ENCODE results near the gene BARHL1. TPM values are rescaled to one million over a fixed set of nuclear protein-coding genes. Genes with fewer than 3 reads are reported as not detected.

Gene BARHL1
- total RNA-seq, 2 experiments from 2014 or later, result not detected

GRCh38 chr9:132602207-132602606, 19.8 kb downstream of the BARHL1 start:
- no peak for TF ChIP-seq EZH2phosphoT487 (IDR thresholded peaks at IDR 0.05; ENCODE audit: borderline replicate concordance, low read depth, low read length)
- Histone ChIP-seq H4K20me1 (ENCODE audit: insufficient read depth, low read length) (no peaks in the 10 kb centered on the region), H3K4me3 (ENCODE audit: low read depth, low read length, poor library complexity, severe bottlenecking) (no peak overlapping the region), H3K4me2 (ENCODE audit: low read length) (no peak overlapping the region), H3K79me2 (ENCODE audit: insufficient read depth, low read depth, low read length) (no peaks in the 10 kb centered on the region), H3K9me2 (ENCODE audit: insufficient read depth, low read length) (no peaks in the 10 kb centered on the region), H2AFZ (ENCODE audit: low read length) (no peak overlapping the region), H3K27ac (ENCODE audit: low read depth, low read length, poor library complexity, severe bottlenecking) (no peak overlapping the region), H3K4me1 (ENCODE audit: insufficient read depth, low read length, poor library complexity, severe bottlenecking) (no peaks in the 10 kb centered on the region), H3K36me3 (ENCODE audit: insufficient read depth, low read length) (peaks cover 92% of the 10 kb centered on the region), H3K9me3 (ENCODE audit: low read length) (no peaks in the 10 kb centered on the region)
- intact Hi-C loops (cut with micrococcal nuclease; ENCODE audit: unreplicated experiment), result no loop called here
- POLR2A ChIA-PET, result interaction anchor here (0.7 kb wide), 1 partner anchor 303 kb away, joined by 3 read pairs; no protein-coding TSS in a partner anchor
- no peak for DNase-seq (ENCODE audit: low spot score)
- no TSS peak for BruUV-seq (replicated peaks)
- CTCF ChIA-PET (ENCODE audit: unreplicated experiment), result no interaction called here

- H3K9me2 ChIP-seq (ENCODE audit: insufficient read depth, low read length), result no peaks in the 10 kb centered on the region
- TF ChIP-seq CTCF (conservative IDR thresholded peaks at IDR 0.05; ENCODE audit: low read length) (no peak), EZH2phosphoT487 (IDR thresholded peaks at IDR 0.05; ENCODE audit: borderline replicate concordance, low read depth, low read length) (no peak)
- ChIA-PET POLR2A (no interaction called here), CTCF (ENCODE audit: unreplicated experiment) (no interaction called here)
- H3K4me2 ChIP-seq (ENCODE audit: low read length), result no peak overlapping the region
- intact Hi-C loops (cut with micrococcal nuclease; ENCODE audit: unreplicated experiment), result no loop called here
- H3K79me2 ChIP-seq (ENCODE audit: insufficient read depth, low read depth, low read length), result no peaks in the 10 kb centered on the region
- H2AFZ ChIP-seq (ENCODE audit: low read length), result no peak overlapping the region
- peaks cover 91% of the 10 kb centered on the region for H3K36me3 ChIP-seq (ENCODE audit: insufficient read depth, low read length)
- no peak for DNase-seq (ENCODE audit: low spot score)
- no TSS peak for BruUV-seq (replicated peaks)
- H3K9me3 ChIP-seq (ENCODE audit: low read length), result no peaks in the 10 kb centered on the region
- H3K4me1 ChIP-seq (ENCODE audit: insufficient read depth, low read length, poor library complexity, severe bottlenecking), result no peaks in the 10 kb centered on the region
- H4K20me1 ChIP-seq (ENCODE audit: insufficient read depth, low read length), result no peaks in the 10 kb centered on the region
- no peak overlapping the region for H3K4me3 ChIP-seq (ENCODE audit: low read depth, low read length, poor library complexity, severe bottlenecking)
- no peak overlapping the region for H3K27ac ChIP-seq (ENCODE audit: low read depth, low read length, poor library complexity, severe bottlenecking)
Measured at GRCh38 chr9:132605387-132605786, 23.0 kb downstream of the BARHL1 start.

- ChIA-PET POLR2A (no interaction called here), CTCF (ENCODE audit: unreplicated experiment) (no interaction called here)
- Histone ChIP-seq H3K9me3 (ENCODE audit: low read length) (no peaks in the 10 kb centered on the region), H3K4me1 (ENCODE audit: insufficient read depth, low read length, poor library complexity, severe bottlenecking) (no peaks in the 10 kb centered on the region), H2AFZ (ENCODE audit: low read length) (no peak overlapping the region), H3K27ac (ENCODE audit: low read depth, low read length, poor library complexity, severe bottlenecking) (no peak overlapping the region), H4K20me1 (ENCODE audit: insufficient read depth, low read length) (no peaks in the 10 kb centered on the region), H3K4me2 (ENCODE audit: low read length) (no peak overlapping the region), H3K4me3 (ENCODE audit: low read depth, low read length, poor library complexity, severe bottlenecking) (no peak overlapping the region), H3K36me3 (ENCODE audit: insufficient read depth, low read length) (peaks cover 91% of the 10 kb centered on the region), H3K9me2 (ENCODE audit: insufficient read depth, low read length) (no peaks in the 10 kb centered on the region), H3K79me2 (ENCODE audit: insufficient read depth, low read depth, low read length) (no peaks in the 10 kb centered on the region)
- no TSS peak for BruUV-seq (replicated peaks)
- TF ChIP-seq CTCF (conservative IDR thresholded peaks at IDR 0.05; ENCODE audit: low read length) (no peak), EZH2phosphoT487 (IDR thresholded peaks at IDR 0.05; ENCODE audit: borderline replicate concordance, low read depth, low read length) (no peak)
- intact Hi-C loops (cut with micrococcal nuclease; ENCODE audit: unreplicated experiment), result no loop called here
- DNase-seq (ENCODE audit: low spot score), result no peak
Measured at GRCh38 chr9:132606066-132606465, 23.7 kb downstream of the BARHL1 start.

Measured in OCI-LY7 (cell line).